Kasumi-1 (cell line): ENCODE measurements around the gene DLD.
"Not testable (repeated sequence)": the region's sequence is repeated elsewhere in the genome, so short reads cannot be mapped to it uniquely, and the experiment has no call there.

ENCODE experiments used
- DNase-seq, 2 experiments: peaks; one replicate each; lab custom pipeline; 2025; lab: John Stamatoyannopoulos, UW

DLD gene

GRCh38 chr7:107944411-107945169 lies 53.6 kb downstream of the DLD start:
- DNase-seq, result no peak

- no peak for DNase-seq
These were observed 54.3 kb downstream of the DLD start for GRCh38 chr7:107945332-107945731.

GRCh38 chr7:107946451-107946850 lies 55.5 kb downstream of the DLD start:
- no peak for DNase-seq

DNA sequence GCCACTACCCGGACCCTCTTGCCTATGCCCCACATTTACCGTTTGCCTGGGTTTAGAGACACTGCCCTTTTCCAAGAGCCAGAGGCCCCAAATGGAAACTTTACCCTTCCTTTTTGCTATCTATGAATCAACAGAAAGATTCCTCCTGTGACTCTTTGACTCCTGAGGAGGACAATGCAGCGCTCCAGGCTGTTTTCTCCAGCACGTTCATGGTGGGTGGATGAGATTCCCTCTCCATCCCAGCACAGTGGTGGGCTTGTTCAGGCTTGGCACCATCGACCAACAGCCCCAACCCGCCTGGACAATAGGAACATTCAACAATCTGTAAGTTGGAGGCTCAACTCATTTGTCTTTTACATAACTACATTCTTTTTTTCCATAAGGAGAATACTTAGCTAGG lies 55.9 kb downstream of the DLD start:
- no peak for DNase-seq

- no peak for DNase-seq
These were observed 57.9 kb downstream of the DLD start for GRCh38 chr7:107948645-107949442.

DNA sequence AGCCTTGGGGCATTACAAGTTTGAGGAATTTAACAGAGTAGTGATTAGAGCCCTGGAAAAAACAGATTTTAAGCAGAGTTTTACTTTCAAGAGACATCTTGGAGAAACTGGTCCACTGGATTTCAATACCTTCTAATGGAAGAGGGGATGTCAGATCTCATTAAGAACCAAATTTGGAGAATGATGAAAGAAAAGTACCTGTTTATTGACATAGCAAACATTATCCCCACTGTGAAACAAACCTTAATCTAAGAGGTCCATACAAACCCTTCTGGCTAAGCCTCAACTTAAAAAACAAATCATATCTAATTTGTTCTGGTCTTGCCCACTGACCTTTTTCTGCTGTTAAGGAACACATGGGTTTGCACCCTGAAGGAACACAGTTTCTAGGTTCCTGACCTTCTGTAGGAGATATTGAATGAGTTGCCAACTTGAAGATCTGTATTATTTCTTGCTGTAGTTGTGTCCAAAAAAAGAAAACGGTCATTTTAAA lies 58.5 kb downstream of the DLD start:
- no peak for DNase-seq

DNA sequence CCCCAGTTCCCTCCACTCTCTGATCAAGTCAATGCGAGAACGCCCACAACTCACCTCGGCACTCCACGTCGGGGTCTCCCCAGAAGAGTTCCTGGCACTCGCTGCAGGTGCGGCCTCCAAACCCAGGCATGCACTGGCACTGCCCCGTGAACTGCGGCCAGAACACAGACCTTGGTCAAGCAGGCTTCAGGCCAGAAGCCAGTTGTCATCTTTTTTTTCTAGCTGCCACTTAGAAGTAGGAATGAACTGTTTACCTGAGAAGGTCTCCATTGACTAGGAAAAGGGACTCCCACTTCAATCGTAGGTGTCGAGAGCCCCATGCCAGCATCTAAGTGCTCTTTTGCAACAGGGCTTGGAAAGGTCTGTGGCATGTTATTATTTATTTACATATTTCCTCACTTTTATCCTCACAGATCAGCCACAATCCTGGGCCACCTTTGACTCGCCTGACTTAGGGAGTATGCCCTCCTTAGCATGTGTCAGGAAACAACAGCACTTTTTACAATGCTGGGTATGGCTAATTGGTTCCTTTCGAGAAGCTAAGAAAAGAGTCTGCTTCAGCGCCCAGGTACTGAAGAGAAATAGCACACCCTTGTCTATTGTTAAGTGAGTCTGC lies 60.3 kb downstream of the DLD start:
- DNase-seq, result no peak

DNA sequence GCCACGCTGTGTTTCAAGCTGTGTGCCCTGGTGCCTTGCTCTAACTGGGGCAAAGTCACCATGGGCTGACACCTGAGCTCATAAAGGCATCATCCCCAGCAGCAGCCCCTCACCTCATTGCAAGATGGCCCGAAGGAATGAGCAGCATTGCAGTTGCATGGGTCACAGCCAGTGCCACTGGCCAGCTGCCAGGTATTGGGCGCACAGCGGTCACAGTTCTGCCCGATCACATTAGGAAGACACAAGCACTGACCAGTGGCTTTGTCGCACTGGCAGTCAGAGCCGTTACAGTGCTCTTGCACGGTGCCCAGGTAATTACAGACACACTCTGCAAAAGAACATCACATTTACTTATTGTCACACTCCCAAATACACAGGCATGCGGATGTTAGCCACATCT lies 60.9 kb downstream of the DLD start:
- no peak for DNase-seq

GRCh38 chr7:107953265-107953923 lies 62.4 kb downstream of the DLD start:
- no peak for DNase-seq

GRCh38 chr7:107953924-107954303 lies 62.9 kb downstream of the DLD start:
- no peak for DNase-seq

GRCh38 chr7:107955394-107955793 lies 64.4 kb downstream of the DLD start:
- no peak for DNase-seq

DNA sequence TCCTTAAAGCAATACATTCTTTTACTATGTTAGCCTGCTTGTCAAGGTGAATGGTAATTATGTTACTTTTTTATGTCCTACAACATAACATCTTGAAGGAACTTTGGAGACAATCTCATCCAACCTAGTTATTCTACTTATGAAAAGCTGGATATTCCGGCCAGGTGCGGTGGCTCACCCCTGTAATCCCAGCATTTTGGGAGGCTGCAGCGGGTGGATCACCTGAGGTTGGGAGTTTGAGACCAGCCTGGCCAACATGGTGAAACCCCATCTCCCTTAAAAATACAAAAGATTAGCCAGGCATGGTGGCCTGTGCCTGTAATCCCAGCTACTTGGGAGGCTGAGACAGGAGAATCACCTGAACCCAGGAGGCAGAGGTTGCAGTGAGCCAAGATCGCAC lies 66.0 kb downstream of the DLD start:
- not testable (repeated sequence) for DNase-seq

DNA sequence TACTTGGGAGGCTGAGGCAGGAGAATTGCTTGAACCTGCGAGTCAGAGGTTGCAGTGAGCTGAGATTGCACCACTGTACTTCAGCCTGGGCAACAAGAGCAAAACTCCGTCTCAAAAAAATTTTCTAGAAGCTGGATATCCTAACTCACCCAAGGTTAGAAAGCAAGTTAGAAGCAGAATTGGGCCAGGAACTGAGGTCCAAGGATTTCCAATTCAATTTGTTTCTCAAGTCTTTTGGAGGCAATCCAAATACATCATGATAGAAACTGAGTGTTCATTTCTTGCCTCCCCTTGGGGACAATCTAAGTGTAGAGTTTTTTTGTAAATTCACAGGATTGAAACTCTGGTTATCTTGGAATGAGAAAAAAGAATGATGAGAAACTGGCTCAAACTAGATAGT lies 66.5 kb downstream of the DLD start:
- DNase-seq, result no peak

GRCh38 chr7:107958764-107959526 lies 68.0 kb downstream of the DLD start:
- DNase-seq, result no peak

GRCh38 chr7:107959527-107959898 lies 68.5 kb downstream of the DLD start:
- DNase-seq, result no peak

- DNase-seq, result no peak
These were observed 69.3 kb downstream of the DLD start for GRCh38 chr7:107960272-107960671.

DNA sequence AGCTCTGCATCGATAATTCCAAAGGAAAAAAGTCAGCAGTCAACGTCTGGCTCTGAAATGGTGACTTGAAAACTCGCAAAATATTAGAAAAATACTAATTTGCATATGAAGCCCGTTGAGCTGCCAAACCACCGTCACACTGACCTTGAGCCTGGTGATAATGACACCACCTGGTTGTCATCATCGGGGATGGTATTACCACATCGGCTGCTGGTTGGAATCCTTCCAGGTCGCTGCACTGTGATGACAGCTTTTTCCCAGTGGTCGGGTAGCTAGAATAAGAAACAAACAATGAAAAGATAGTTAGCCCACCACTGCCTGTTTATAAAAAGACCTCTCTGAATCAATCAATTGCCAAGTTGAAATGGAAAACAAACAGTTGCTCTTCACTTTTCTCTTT lies 70.4 kb downstream of the DLD start:
- DNase-seq, result no peak

DNA sequence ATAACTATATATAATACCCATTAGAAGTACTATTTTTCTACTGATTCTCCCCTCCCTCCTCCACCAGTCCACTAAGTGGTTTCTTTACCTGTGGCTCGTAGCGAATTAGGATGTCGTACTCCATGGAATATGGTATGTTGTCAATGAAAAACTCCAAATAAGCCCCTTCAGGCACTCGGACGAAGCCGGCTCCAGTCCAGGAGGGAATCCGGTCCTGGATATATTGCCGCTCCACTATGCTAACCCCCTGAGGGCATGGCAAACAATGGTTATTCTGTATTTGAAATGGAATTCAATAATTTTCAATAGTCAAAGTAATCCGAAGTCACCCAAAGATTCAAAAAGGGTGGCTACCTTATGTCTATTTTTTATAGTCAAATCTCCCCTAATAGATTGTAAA lies 71.8 kb downstream of the DLD start:
- no peak for DNase-seq

DNA sequence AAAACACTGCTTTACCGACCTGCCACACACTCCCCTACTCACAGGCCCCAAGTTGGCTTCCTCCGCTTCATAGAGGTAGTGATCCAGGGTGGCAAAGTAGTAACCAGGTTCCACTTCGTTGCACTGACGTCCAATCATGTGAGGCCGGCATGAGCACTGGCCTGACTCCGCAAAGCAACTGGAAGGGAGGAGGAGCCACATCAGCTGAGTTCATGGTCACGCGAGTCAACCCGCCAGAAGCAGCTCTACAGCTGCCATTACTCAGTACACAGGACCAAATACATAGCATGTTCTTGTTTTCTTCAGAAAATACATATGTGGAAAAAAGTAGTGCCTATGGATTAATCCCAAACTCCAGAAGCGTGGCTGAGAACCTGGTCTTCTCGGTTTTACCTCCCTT lies 73.5 kb downstream of the DLD start:
- no peak for DNase-seq

GRCh38 chr7:107966711-107967110 lies 75.7 kb downstream of the DLD start:
- no peak for DNase-seq

- DNase-seq, result no peak
These were observed 76.4 kb downstream of the DLD start for GRCh38 chr7:107967420-107967819.

DNA sequence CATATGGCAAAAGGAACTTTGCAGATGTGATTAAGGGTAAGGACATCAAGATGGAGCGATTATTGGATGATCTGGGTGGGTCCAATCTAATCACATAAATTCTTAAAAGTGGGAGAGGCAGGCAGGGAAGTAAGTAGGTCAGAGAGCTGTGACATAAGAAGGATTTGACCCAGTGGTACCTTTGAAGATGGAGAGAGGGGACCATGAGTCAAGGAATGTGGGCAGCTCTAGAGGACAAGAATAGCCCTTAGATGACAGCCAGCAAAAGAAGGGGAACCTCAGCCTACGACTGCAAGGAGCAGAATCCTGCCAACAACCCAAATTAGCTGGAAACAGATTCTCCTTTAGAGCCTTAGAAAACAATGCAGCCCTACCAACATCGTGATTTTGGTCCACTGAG lies 77.5 kb downstream of the DLD start:
- no peak for DNase-seq
